Measurements from ENCODE around the gene ZYG11A. TPM values are rescaled to one million over a fixed set of nuclear protein-coding genes. Genes with fewer than 3 reads are reported as not detected.
A peak's percentile ranks its signal among the peaks of the same experiment; 100 is the strongest.

The ZYG11A gene
- total RNA-seq, 2 donors from 2014 or later: 0.05 TPM; not detected in 1

GRCh38 chr1:52915211-52915854 lies 72.8 kb downstream of the ZYG11A start:
- intact Hi-C loops (cut with DNase I): no loop called here
- no peak for DNase-seq (ENCODE audit: low spot score)

- DNase-seq (ENCODE audit: low spot score): no peak
- intact Hi-C loops (cut with DNase I): no loop called here
Measured at GRCh38 chr1:52915855-52916220, 73.3 kb downstream of the ZYG11A start.

GRCh38 chr1:52916241-52916975 lies 73.8 kb downstream of the ZYG11A start:
- intact Hi-C loops (cut with DNase I): no loop called here
- DNase-seq (ENCODE audit: low spot score): no peak

GRCh38 chr1:52917156-52917555 lies 74.6 kb downstream of the ZYG11A start:
- intact Hi-C loops (cut with DNase I): no loop called here
- DNase-seq (ENCODE audit: low spot score): no peak

- intact Hi-C loops (cut with DNase I): no loop called here
- no peak for DNase-seq (ENCODE audit: low spot score)
Measured at GRCh38 chr1:52917581-52917980, 75.0 kb downstream of the ZYG11A start.

- no peak for DNase-seq (ENCODE audit: low spot score)
- intact Hi-C loops (cut with DNase I): no loop called here
Measured at GRCh38 chr1:52918201-52918600, 75.6 kb downstream of the ZYG11A start.

GRCh38 chr1:52919051-52919722 lies 76.6 kb downstream of the ZYG11A start:
- intact Hi-C loops (cut with DNase I): no loop called here
- DNase-seq (ENCODE audit: low spot score): no peak

GRCh38 chr1:52919723-52920483 lies 77.3 kb downstream of the ZYG11A start:
- intact Hi-C loops (cut with DNase I): loop anchor here (10.0 kb wide), 3 partner anchors 145 to 275 kb away; partner anchors contain the start of genes CPT2 (in 1 of the 2) and PODN (in 1 of the 2)
- no peak for DNase-seq (ENCODE audit: low spot score)

GRCh38 chr1:52920791-52921291 lies 78.3 kb downstream of the ZYG11A start:
- no peak for DNase-seq (ENCODE audit: low spot score)
- intact Hi-C loops (cut with DNase I): loop anchor here (10.0 kb wide), 3 partner anchors 144 to 274 kb away; partner anchors contain the start of genes CPT2 (in 1 of the 2) and PODN (in 1 of the 2)

- intact Hi-C loops (cut with DNase I): loop anchor here (10.0 kb wide), 3 partner anchors 139 to 269 kb away; partner anchors contain the start of genes CPT2 (in 1 of the 2) and PODN (in 1 of the 2)
- no peak for DNase-seq (ENCODE audit: low spot score)
Measured at GRCh38 chr1:52925571-52926005, 83.0 kb downstream of the ZYG11A start.

GRCh38 chr1:52926864-52927211 lies 84.3 kb downstream of the ZYG11A start:
- no peak for DNase-seq (ENCODE audit: low spot score)
- intact Hi-C loops (cut with DNase I): loop anchor here (10.0 kb wide), 3 partner anchors 138 to 268 kb away; partner anchors contain the start of genes CPT2 (in 1 of the 2) and PODN (in 1 of the 2)

- DNase-seq (ENCODE audit: low spot score): peak; percentile 93
- intact Hi-C loops (cut with DNase I): loop anchor here (10.0 kb wide), 3 partner anchors 137 to 267 kb away; partner anchors contain the start of genes CPT2 (in 1 of the 2) and PODN (in 1 of the 2)
Measured at GRCh38 chr1:52927212-52928014, 84.9 kb downstream of the ZYG11A start, which contains the start of gene SCP2. TSS of gene SCP2 (plus strand) at chr1:52927276. CDS start at chr1:52927397, 121 bp downstream.

GRCh38 chr1:52928015-52928404 lies 85.5 kb downstream of the ZYG11A start:
- intact Hi-C loops (cut with DNase I): loop anchor here (10.0 kb wide), 3 partner anchors 137 to 267 kb away; partner anchors contain the start of genes CPT2 (in 1 of the 2) and PODN (in 1 of the 2)
- no peak for DNase-seq (ENCODE audit: low spot score)

GRCh38 chr1:52929019-52929418 lies 86.5 kb downstream of the ZYG11A start:
- intact Hi-C loops (cut with DNase I): loop anchor here (10.0 kb wide), 3 partner anchors 136 to 266 kb away; partner anchors contain the start of genes CPT2 (in 1 of the 2) and PODN (in 1 of the 2)
- no peak for DNase-seq (ENCODE audit: low spot score)

GRCh38 chr1:52937433-52938182 lies 95.0 kb downstream of the ZYG11A start:
- intact Hi-C loops (cut with DNase I): no loop called here
- DNase-seq (ENCODE audit: low spot score): no peak

GRCh38 chr1:52938183-52938451 lies 95.6 kb downstream of the ZYG11A start:
- intact Hi-C loops (cut with DNase I): no loop called here
- DNase-seq (ENCODE audit: low spot score): no peak

- no peak for DNase-seq (ENCODE audit: low spot score)
- intact Hi-C loops (cut with DNase I): no loop called here
Measured at GRCh38 chr1:52943876-52944416, 101.4 kb downstream of the ZYG11A start.
